ENCODE results near the gene PRDM11. TPM values are rescaled to one million over a fixed set of nuclear protein-coding genes. Genes with fewer than 3 reads are reported as not detected.

The PRDM11 gene
- total and polyA plus RNA-seq, 2 of the 8 experiments (the other 6 are each of a cell fraction or from before 2014, with no cell fraction given): 3.6 to 11.7 TPM

- H3K9me3 ChIP-seq (ENCODE audit: insufficient read depth in 2 of 2, low read depth in 1 of 2, low read length in 1 of 2): no peaks in the 10 kb centered on the region
- no peaks in the 10 kb centered on the region for H4K20me1 ChIP-seq (replicated peaks in 1 of 2; ENCODE audit: control insufficient read depth in 1 of 2, insufficient read depth in 2 of 2, low read length in 2 of 2)
- no peak overlapping the region for H3K4me3 ChIP-seq (ENCODE audit: extremely low read depth in 1 of 4, insufficient read depth in 2 of 4, low read depth in 3 of 4, low read length in 4 of 4)
- H3K14ac ChIP-seq (ENCODE audit: insufficient read length): no peak overlapping the region
- H3K4me1 ChIP-seq (replicated peaks in 1 of 4; ENCODE audit: control insufficient read depth in 3 of 4, insufficient read depth in 4 of 4, low read length in 3 of 4): peaks cover 0 to 7% (median under 1%) of the 10 kb centered on the region in 4 experiments; a peak in 5 of 7 replicates
- H3K9ac ChIP-seq (replicated peaks in 1 of 4; ENCODE audit: extremely low read depth in 1 of 4, low read depth in 3 of 4, low read length in 3 of 4): peak overlapping the region in 1 of 4 experiments; percentile 6; a peak in 1 of 7 replicates
- no peak overlapping the region for H2AK5ac ChIP-seq (ENCODE audit: low read depth, low read length)
- no peak overlapping the region for H3K4me2 ChIP-seq (ENCODE audit: insufficient read depth in 1 of 2, low read depth in 2 of 2, low read length in 2 of 2)
- H3K56ac ChIP-seq (replicated peaks; ENCODE audit: insufficient read length, low read depth, low read length): no peak overlapping the region
- no peak for TF ChIP-seq TAF1 (IDR thresholded peaks at IDR 0.05; ENCODE audit: low read depth, low read length)
- TF ChIP-seq USF2 (IDR thresholded peaks at IDR 0.05; ENCODE audit: low read length): no peak
- no peak for TF ChIP-seq BCL11A (IDR thresholded peaks at IDR 0.05; ENCODE audit: low read depth in 2 of 2, low read length in 2 of 2)
- H2BK15ac ChIP-seq (ENCODE audit: low read length): no peak overlapping the region
- no peak overlapping the region for H3K23ac ChIP-seq (ENCODE audit: insufficient read length)
- no peak overlapping the region for H4K5ac ChIP-seq (ENCODE audit: insufficient read length, low read depth, low read length)
- H4K8ac ChIP-seq (ENCODE audit: extremely low read depth, insufficient read depth, low read length): no peak overlapping the region
- DNase-seq (ENCODE audit: low read depth in 1 of 2, low spot score in 2 of 2) (no peak), FAIRE-seq (no peak)
- ChIA-PET CTCF (ENCODE audit: partially characterized antibody) (interaction anchor here (0.6 to 5.8 kb wide), 6 partner anchors 10 to 289 kb away, joined by 3 to 49 read pairs (median 4); no protein-coding TSS in a partner anchor), POLR2A (ENCODE audit: partially characterized antibody) (no interaction called here)
- WGBS, 2 experiments (ENCODE audit: extremely low coverage in 1 of 2, insufficient coverage in 1 of 2, insufficient read length in 1 of 2, insufficient replicate concordance in 2 of 2, low coverage in 1 of 2, low lambda C conversion rate in 2 of 2, missing lambda C conversion rate in 1 of 2): 87% methylated on average over 4 of the region's 4 CpGs; no CpG with 5 or more reads in 1 of the 2 experiments
- no peak overlapping the region for H2BK12ac ChIP-seq (ENCODE audit: low read depth, low read length)
- H2AFZ ChIP-seq (ENCODE audit: low read length): no peak overlapping the region
- H4K91ac ChIP-seq (replicated peaks; ENCODE audit: insufficient read length, low read length): no peak overlapping the region
- H3K27ac ChIP-seq (ENCODE audit: low read depth, low read length): no peak overlapping the region
- no peak overlapping the region for H2BK5ac ChIP-seq (ENCODE audit: low read depth, low read length)
- H2BK120ac ChIP-seq (replicated peaks; ENCODE audit: low read depth, low read length): no peak overlapping the region
- no peak overlapping the region for H2BK20ac ChIP-seq (ENCODE audit: low read length)
- no peak overlapping the region for H3K4ac ChIP-seq (replicated peaks; ENCODE audit: insufficient read length, low read depth, low read length)
- no peak overlapping the region for H3K18ac ChIP-seq (ENCODE audit: extremely low read depth, low read length)
- no peaks in the 10 kb centered on the region for H3K36me3 ChIP-seq (ENCODE audit: control insufficient read depth in 2 of 4, insufficient read depth in 4 of 4, low read length in 3 of 4)
- H3K79me2 ChIP-seq (ENCODE audit: control insufficient read depth in 1 of 2, insufficient read depth in 2 of 2, low read length in 2 of 2): no peaks in the 10 kb centered on the region
- H3K79me1 ChIP-seq (ENCODE audit: low read depth, low read length): no peaks in the 10 kb centered on the region
- H3K23me2 ChIP-seq (ENCODE audit: low read depth, low read length): no peaks in the 10 kb centered on the region
- no peaks in the 10 kb centered on the region for H3K27me3 ChIP-seq (replicated peaks in 1 of 4; ENCODE audit: control insufficient read depth in 3 of 4, extremely low read depth in 1 of 4, insufficient read depth in 3 of 4, low read length in 3 of 4)
Measured at GRCh38 chr11:45215098-45215865, 68.8 kb downstream of the PRDM11 start.

Measured in H1 (cell line).